Adipocyte (in vitro differentiated cells): Measurements from ENCODE around the gene MICAL2.
A peak's percentile ranks its signal among the peaks of the same experiment; 100 is the strongest.

ENCODE experiments used
- DNase-seq: peaks from one replicate; pipeline ENCODE4 v3.0.0-alpha.2; 2015; ENCODE audit warnings: low read depth
- H3K27me3 ChIP-seq: replicated peaks from 2 replicates; pipeline ENCODE4 v1.7.0; 2013; ENCODE audit warnings: mild to moderate bottlenecking, low read length, moderate library complexity; ENCODE audit not compliant: control insufficient read depth, insufficient read depth
- H3K36me3 ChIP-seq: 2 replicates; pipeline ENCODE4 v1.7.0; 2013; ENCODE audit warnings: low read length, mild to moderate bottlenecking, moderate library complexity; ENCODE audit not compliant: control insufficient read depth, insufficient read depth, severe bottlenecking
- H3K4me1 ChIP-seq: 2 replicates; pipeline ENCODE4 v1.7.0; 2013; ENCODE audit warnings: mild to moderate bottlenecking, low read length, moderate library complexity; ENCODE audit not compliant: control insufficient read depth, insufficient read depth
- H3K4me3 ChIP-seq: 2 replicates; pipeline ENCODE4 v1.7.0; 2013; ENCODE audit warnings: mild to moderate bottlenecking, low read length, moderate library complexity
- H3K9ac ChIP-seq: 2 replicates; pipeline ENCODE4 v1.7.0; 2013; ENCODE audit warnings: mild to moderate bottlenecking, low read length, moderate library complexity
- H3K9me3 ChIP-seq: 2 replicates; pipeline ENCODE4 v1.7.0; 2013; ENCODE audit warnings: mild to moderate bottlenecking, low read length, moderate library complexity; ENCODE audit not compliant: control insufficient read depth

MICAL2 gene

DNA sequence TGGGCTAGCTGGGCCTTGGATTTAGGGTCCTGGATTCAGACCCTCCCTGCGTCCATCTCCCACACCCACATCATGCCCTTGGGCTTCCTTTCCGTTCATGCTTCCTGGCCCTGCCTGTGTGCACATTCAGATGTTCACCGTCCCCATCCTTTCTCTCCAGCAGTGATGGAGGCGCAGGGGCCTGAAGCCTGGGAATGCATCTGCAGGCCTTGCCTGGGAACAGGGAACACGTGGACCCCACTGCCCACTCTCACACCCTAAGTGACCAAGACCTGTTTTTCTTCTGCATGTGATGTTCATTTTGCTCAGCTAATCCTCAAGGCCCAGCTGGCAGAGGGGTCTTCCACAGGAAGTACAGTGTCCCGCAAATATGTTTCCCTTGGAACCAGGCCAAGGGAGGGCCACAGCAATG is 175.4 kb downstream of the MICAL2 start:
- H3K9ac ChIP-seq, result peak overlapping the region; percentile 86
- peak overlapping the region; percentile 21 for H3K4me3 ChIP-seq
- no peaks in the 10 kb centered on the region for H3K36me3 ChIP-seq
- H3K4me1 ChIP-seq, result peaks cover 60% of the 10 kb centered on the region
- DNase-seq, result no peak
- H3K27me3 ChIP-seq, result no peaks in the 10 kb centered on the region
- no peaks in the 10 kb centered on the region for H3K9me3 ChIP-seq

GRCh38 chr11:12286606-12287005 is 176.2 kb downstream of the MICAL2 start:
- peak overlapping the region; percentile 21 for H3K4me3 ChIP-seq
- no peaks in the 10 kb centered on the region for H3K9me3 ChIP-seq
- no peaks in the 10 kb centered on the region for H3K27me3 ChIP-seq
- peak overlapping the region; percentile 86 for H3K9ac ChIP-seq
- H3K36me3 ChIP-seq, result no peaks in the 10 kb centered on the region
- no peak for DNase-seq
- peaks cover 60% of the 10 kb centered on the region for H3K4me1 ChIP-seq

GRCh38 chr11:12287009-12287373 is 176.6 kb downstream of the MICAL2 start:
- H3K4me1 ChIP-seq, result peaks cover 60% of the 10 kb centered on the region
- DNase-seq, result peak; percentile 94
- peak overlapping the region; percentile 91 for H3K9ac ChIP-seq
- peak overlapping the region; percentile 75 for H3K4me3 ChIP-seq
- H3K36me3 ChIP-seq, result no peaks in the 10 kb centered on the region
- no peaks in the 10 kb centered on the region for H3K9me3 ChIP-seq
- no peaks in the 10 kb centered on the region for H3K27me3 ChIP-seq

- H3K36me3 ChIP-seq, result no peaks in the 10 kb centered on the region
- H3K4me3 ChIP-seq, result peak overlapping the region; percentile 75
- DNase-seq, result peak; percentile 94
- H3K9me3 ChIP-seq, result no peaks in the 10 kb centered on the region
- no peaks in the 10 kb centered on the region for H3K27me3 ChIP-seq
- peak overlapping the region; percentile 91 for H3K9ac ChIP-seq
- H3K4me1 ChIP-seq, result peaks cover 54% of the 10 kb centered on the region
Observed at GRCh38 chr11:12287374-12288211, 177.2 kb downstream of the MICAL2 start.

DNA sequence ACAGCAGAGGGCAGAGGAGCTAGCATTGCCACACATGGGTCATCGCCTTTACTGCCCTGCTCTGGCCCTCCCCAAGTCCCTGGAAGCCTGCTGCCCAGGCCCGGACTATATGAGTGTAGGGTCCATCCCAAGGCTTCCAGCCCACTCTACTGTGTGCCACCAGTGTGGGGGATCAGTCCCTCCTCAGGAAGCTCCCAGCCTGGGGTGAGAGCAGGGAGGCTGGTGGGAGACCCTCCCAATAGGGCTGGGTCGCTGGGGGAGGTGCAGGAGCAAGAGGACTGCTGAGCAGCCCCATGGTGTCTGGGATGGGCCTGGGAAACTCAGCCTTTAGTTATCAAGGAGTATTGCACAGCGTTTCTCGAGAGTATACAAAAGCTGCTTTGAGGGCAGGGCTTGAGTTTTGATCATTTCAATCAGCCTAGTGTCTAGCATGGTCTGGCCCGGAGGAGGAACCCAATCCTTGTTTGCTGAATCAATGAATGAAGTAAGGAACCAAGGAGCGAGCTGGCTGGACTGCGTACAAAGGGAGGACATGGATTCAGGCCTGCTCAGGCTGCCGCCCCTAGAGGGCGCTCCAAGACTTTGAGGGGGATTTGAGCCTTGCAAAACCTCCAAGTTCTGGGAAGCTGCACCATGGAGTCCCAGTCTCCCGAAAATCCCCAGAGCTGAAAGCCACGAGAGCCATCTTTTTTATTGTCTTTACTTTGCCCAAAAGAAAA is 178.0 kb downstream of the MICAL2 start:
- H3K4me1 ChIP-seq, result peaks cover 53% of the 10 kb centered on the region
- peak; percentile 98 for DNase-seq
- peak overlapping the region; percentile 91 for H3K9ac ChIP-seq
- no peaks in the 10 kb centered on the region for H3K27me3 ChIP-seq
- no peaks in the 10 kb centered on the region for H3K9me3 ChIP-seq
- H3K36me3 ChIP-seq, result no peaks in the 10 kb centered on the region
- H3K4me3 ChIP-seq, result peak overlapping the region; percentile 75

- H3K9ac ChIP-seq, result peak overlapping the region; percentile 91
- H3K4me1 ChIP-seq, result peaks cover 48% of the 10 kb centered on the region
- no peaks in the 10 kb centered on the region for H3K36me3 ChIP-seq
- no peak overlapping the region for H3K4me3 ChIP-seq
- no peaks in the 10 kb centered on the region for H3K27me3 ChIP-seq
- no peak for DNase-seq
- no peaks in the 10 kb centered on the region for H3K9me3 ChIP-seq
Observed at GRCh38 chr11:12288931-12289666, 178.7 kb downstream of the MICAL2 start.

DNA sequence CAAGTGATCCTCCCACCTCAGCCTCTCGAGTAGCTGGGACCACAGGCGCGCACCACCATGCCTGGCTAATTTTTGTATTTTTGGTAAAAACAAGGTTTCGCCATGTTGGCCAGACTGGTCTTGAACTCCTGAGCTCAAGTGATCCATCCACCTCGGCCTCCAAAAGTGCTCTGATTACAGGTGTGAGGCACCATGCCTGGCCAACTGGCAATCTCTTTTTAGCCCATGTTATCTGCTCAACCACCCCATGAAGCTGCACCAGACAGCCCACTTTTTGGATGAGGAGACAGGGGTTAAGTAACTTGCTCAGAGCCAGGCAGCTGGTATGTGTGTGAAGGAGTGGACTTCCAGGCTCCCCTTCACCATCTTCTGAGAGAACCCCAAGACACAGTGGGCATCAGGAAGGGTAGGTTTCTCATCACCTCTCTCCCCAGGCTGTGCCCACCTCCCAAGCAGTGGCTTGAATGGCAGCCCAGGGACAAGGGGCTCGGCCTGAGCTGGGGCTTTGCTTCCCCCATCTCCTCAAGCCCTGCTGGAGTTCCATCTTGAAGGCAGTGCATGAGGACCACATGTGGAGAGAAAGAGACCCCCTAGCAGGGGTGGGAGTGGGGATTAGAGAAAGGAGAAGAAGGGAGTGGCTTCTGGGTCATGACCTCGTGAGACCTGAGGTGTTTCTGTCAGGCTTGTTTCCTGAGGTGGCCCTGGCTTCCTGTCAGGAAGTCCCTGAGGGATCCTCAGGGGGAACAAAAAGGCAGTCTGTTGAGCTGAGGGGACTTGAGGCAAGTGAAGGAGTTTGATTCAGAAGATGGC is 179.5 kb downstream of the MICAL2 start:
- Histone ChIP-seq H3K9ac (no peak overlapping the region), H3K4me1 (peaks cover 40% of the 10 kb centered on the region), H3K4me3 (no peak overlapping the region), H3K36me3 (no peaks in the 10 kb centered on the region), H3K27me3 (no peaks in the 10 kb centered on the region), H3K9me3 (no peaks in the 10 kb centered on the region)
- no peak for DNase-seq

DNA sequence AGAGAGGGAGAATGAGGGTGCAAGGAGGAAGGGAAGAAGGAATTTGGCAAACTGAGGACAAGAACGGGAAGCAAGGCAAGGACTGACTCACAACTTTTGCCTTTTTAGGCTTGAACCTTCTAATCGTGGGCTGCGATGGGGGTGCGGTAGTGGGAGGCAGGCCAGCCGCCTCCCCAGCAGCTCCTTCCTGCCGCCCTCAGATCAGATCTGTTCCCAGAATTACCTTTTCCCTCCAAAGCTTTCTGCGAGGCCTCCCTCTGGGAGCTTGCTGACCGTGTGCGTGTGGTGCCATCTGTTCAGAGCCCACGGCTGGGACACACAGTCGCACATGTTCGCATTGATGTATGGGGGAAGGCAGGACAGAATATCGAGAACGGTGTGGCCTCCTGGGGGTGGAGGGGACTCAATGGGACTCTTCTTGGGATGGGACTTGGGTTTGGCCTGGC is 180.1 kb downstream of the MICAL2 start:
- Histone ChIP-seq H3K9me3 (no peaks in the 10 kb centered on the region), H3K4me1 (peaks cover 35% of the 10 kb centered on the region)
- DNase-seq, result no peak

DNA sequence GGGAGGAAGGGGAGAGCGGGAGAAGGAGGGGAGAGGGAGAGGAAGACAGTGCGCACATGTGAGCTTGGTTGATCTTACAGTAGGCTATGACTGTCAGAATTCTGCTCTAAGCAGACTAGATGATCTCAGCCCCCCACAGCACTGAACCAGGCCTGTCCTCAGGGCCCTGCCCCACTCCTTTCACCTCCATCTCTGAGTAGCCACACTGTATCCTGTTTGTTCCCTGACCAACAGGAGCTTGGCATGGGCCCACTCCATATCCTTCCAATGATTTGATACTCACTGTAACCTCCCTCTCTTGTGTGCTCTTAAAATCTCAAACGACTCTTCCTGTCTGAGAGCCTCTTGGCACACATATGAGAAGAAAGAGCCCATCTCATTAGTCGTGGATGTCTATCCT is 180.9 kb downstream of the MICAL2 start:
- no peaks in the 10 kb centered on the region for H3K27me3 ChIP-seq
- H3K9ac ChIP-seq, result no peak overlapping the region

More for the DNA sequence above, 180.1 kb downstream of the MICAL2 start:
- Histone ChIP-seq H3K4me3 (no peak overlapping the region), H3K27me3 (no peaks in the 10 kb centered on the region), H3K9ac (no peak overlapping the region), H3K36me3 (no peaks in the 10 kb centered on the region)

DNA sequence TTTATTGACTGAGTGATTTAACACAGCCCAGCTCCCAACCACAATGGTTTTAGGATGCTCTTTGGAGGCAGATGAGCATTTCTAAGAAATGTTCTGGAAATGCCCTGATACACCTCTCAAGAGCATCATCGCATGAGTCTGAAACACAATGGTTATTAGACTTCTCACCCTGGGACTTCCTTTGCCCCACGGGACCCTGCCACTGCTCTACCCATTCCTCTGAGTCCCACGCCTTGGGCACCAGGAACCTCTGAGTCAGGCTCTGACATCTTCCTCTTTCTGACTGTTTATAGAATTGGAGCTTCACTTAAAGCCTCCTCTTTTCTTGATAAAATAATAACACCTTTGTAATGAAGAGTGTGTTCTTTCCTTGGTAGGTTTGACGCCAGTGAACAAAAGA is 181.4 kb downstream of the MICAL2 start:
- Histone ChIP-seq H3K4me1 (peaks cover 22% of the 10 kb centered on the region), H3K9me3 (no peaks in the 10 kb centered on the region), H3K4me3 (no peak overlapping the region), H3K9ac (no peak overlapping the region), H3K36me3 (no peaks in the 10 kb centered on the region), H3K27me3 (no peaks in the 10 kb centered on the region)
- DNase-seq, result no peak

More for the DNA sequence above, 180.9 kb downstream of the MICAL2 start:
- no peak for DNase-seq
- no peaks in the 10 kb centered on the region for H3K36me3 ChIP-seq
- H3K4me1 ChIP-seq, result peaks cover 26% of the 10 kb centered on the region
- no peaks in the 10 kb centered on the region for H3K9me3 ChIP-seq
- no peak overlapping the region for H3K4me3 ChIP-seq
